ENCODE results near the gene APOL1. TPM values are rescaled to one million over a fixed set of nuclear protein-coding genes. Genes with fewer than 3 reads are reported as not detected.
A peak's percentile ranks its signal among the peaks of the same experiment; 100 is the strongest.

The APOL1 gene
- total and polyA plus RNA-seq, 2 of the 4 experiments (the other 2 are of a cell fraction) = 0.36 to 0.77 TPM

- H4K5ac ChIP-seq (ENCODE audit: low read depth, low read length) = peak overlapping the region; percentile 50; the same call in 1 of the 2 replicates
- DNase-seq = no peak
- H3K18ac ChIP-seq (ENCODE audit: low read depth, low read length) = no peak overlapping the region
- 0 out of 2 replicates have a peak overlapping the region, but pooled peaks have one; percentile 5 for H2BK20ac ChIP-seq (ENCODE audit: low read depth, low read length)
- TF ChIP-seq, protein P1, sequence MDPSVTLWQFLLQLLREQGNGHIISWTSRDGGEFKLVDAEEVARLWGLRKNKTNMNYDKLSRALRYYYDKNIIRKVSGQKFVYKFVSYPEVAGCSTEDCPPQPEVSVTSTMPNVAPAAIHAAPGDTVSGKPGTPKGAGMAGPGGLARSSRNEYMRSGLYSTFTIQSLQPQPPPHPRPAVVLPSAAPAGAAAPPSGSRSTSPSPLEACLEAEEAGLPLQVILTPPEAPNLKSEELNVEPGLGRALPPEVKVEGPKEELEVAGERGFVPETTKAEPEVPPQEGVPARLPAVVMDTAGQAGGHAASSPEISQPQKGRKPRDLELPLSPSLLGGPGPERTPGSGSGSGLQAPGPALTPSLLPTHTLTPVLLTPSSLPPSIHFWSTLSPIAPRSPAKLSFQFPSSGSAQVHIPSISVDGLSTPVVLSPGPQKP (IDR thresholded peaks at IDR 0.05; ENCODE audit: borderline replicate concordance, low read depth, low read length) = no peak
- TF ChIP-seq MXI1 (IDR thresholded peaks at IDR 0.05; ENCODE audit: borderline replicate concordance, low read depth, low read length) (no peak), MAZ (IDR thresholded peaks at IDR 0.05; ENCODE audit: borderline replicate concordance, low read depth, low read length) (no peak), MAFK (IDR thresholded peaks at IDR 0.05; ENCODE audit: low read depth, low read length) (no peak), POLR2A (IDR thresholded peaks at IDR 0.05; ENCODE audit: low read depth, low read length) (no peak), SMC3 (IDR thresholded peaks at IDR 0.05; ENCODE audit: low read depth, low read length) (no peak), USF2 (IDR thresholded peaks at IDR 0.05; ENCODE audit: low read depth, low read length) (no peak)
- no peak overlapping the region for H3K14ac ChIP-seq (replicated peaks; ENCODE audit: low read depth, low read length)
- no peak for ATAC-seq (ENCODE audit: low read depth)
- intact Hi-C loops (cut with micrococcal nuclease) = no loop called here
- H4K20me1 ChIP-seq (ENCODE audit: insufficient read depth, low read length) = peaks cover 91% of the 10 kb centered on the region
- no peak overlapping the region for H3K56ac ChIP-seq (ENCODE audit: extremely low read depth, insufficient read depth, low read length)
- H2AK9ac ChIP-seq (replicated peaks; ENCODE audit: low read depth, low read length, poor library complexity) = peak overlapping the region; percentile 53
- H3K4me2 ChIP-seq (ENCODE audit: low read depth, low read length) = no peak overlapping the region
- no peak overlapping the region for H3K4me3 ChIP-seq (ENCODE audit: insufficient read depth, low read depth, low read length)
- WGBS, 2 experiments (ENCODE audit: extremely low coverage in 2 of 2, insufficient read length in 1 of 2) = 93% methylated on average over 11 of the region's 12 CpGs; no CpG with 5 or more reads in 1 of the 2 experiments
- peak overlapping the region; percentile 16 for H2AFZ ChIP-seq (replicated peaks; ENCODE audit: low read length, poor library complexity)
- H3K27me3 ChIP-seq (ENCODE audit: control insufficient read depth, insufficient read depth, low read length) = no peaks in the 10 kb centered on the region
- POLR2A ChIA-PET (ENCODE audit: unreplicated experiment) = no interaction called here
- dilution Hi-C loops (cut with HindIII; ENCODE audit: low sequenced_read_pairs, unreplicated experiment) = no loop called here
- peak overlapping the region; percentile 94 for H3K27ac ChIP-seq (ENCODE audit: insufficient read depth, low read length)
- no peak overlapping the region for H2AK5ac ChIP-seq (ENCODE audit: low read depth, low read length)
- peak overlapping the region; percentile 35; the same call in 1 of the 2 replicates for H3K4ac ChIP-seq (ENCODE audit: low read depth, low read length)
- H2BK5ac ChIP-seq (ENCODE audit: low read depth, low read length, poor library complexity, severe bottlenecking) = peak overlapping the region; percentile 71
- H2BK120ac ChIP-seq (ENCODE audit: low read depth, low read length) = no peak overlapping the region
- no TSS peak for BruUV-seq (replicated peaks)
- H3K9me1 ChIP-seq (ENCODE audit: insufficient read depth, low read length) = peaks cover 9% of the 10 kb centered on the region
- H4K8ac ChIP-seq (ENCODE audit: low read depth in 2 of 2, low read length in 2 of 2) = peak overlapping the region; percentile 10 to 85; a peak in 2 of 4 replicates
- H2BK15ac ChIP-seq (ENCODE audit: low read depth, low read length) = no peak overlapping the region
- H3K4me1 ChIP-seq (ENCODE audit: control insufficient read depth, insufficient read depth, low read length) = peaks cover 21% of the 10 kb centered on the region
- peak overlapping the region; percentile 37; the same call in 1 of the 2 replicates for H3K9ac ChIP-seq (ENCODE audit: low read depth, low read length)
- no peak overlapping the region for H3K23ac ChIP-seq (ENCODE audit: low read depth, low read length)
- H3K36me3 ChIP-seq (ENCODE audit: control insufficient read depth, insufficient read depth, low read length) = peaks cover 94% of the 10 kb centered on the region
- CTCF ChIA-PET = no interaction called here
- H3K9me3 ChIP-seq (ENCODE audit: control insufficient read depth, insufficient read depth, low read length) = no peaks in the 10 kb centered on the region
- in situ Hi-C loops (cut with MboI; ENCODE audit: low sequenced_read_pairs) = no loop called here
- H4K91ac ChIP-seq (ENCODE audit: insufficient read depth, low read depth, low read length) = 0 out of 2 replicates have a peak overlapping the region, but pooled peaks have one; percentile 13
- H3K79me1 ChIP-seq (ENCODE audit: low read depth in 1 of 2, low read length in 2 of 2) = peaks cover 61 to 90% of the 10 kb centered on the region in 2 experiments
These were observed 47.0 kb downstream of the APOL1 start for GRCh38 chr22:36299911-36300310.

All from IMR-90 (cell line).